ENCODE data around the gene CCDC116. TPM values are rescaled to one million over a fixed set of nuclear protein-coding genes. Genes with fewer than 3 reads are reported as not detected.
A peak's percentile ranks its signal among the peaks of the same experiment; 100 is the strongest.

CCDC116 gene
- total and polyA plus RNA-seq, 10 of the 15 experiments (the other 5 are each of a cell fraction or from before 2014, with no cell fraction given): 0.04 to 0.18 (median 0.04) TPM; not detected in 6

GRCh38 chr22:21590809-21591641 is 41.5 kb upstream of the CCDC116 start:
- ATAC-seq (no peak), DNase-seq (ENCODE audit: low read depth, low spot score) (no peak), FAIRE-seq (no peak)
- Histone ChIP-seq H3K4me3 (no peak overlapping the region), H3K4me2 (ENCODE audit: control insufficient read depth, insufficient read depth) (no peak overlapping the region; the same call in 1 of the 2 replicates), H3K79me2 (ENCODE audit: control insufficient read depth, insufficient read depth, low read length) (peaks cover 63% of the 10 kb centered on the region), H3K27me3 (replicated peaks in 1 of 2; ENCODE audit: control insufficient read depth in 2 of 2, insufficient read depth in 2 of 2, low read length in 1 of 2) (no peaks in the 10 kb centered on the region), H2AFZ (ENCODE audit: control insufficient read depth, low read depth, low read length) (no peak overlapping the region), H3K9me3 (replicated peaks; ENCODE audit: control insufficient read depth, insufficient read depth, low read length) (no peaks in the 10 kb centered on the region), H3K4me1 (ENCODE audit: control insufficient read depth, insufficient read depth, low read length) (peaks cover 24% of the 10 kb centered on the region), H3K27ac (ENCODE audit: control insufficient read depth, insufficient read depth) (peak overlapping the region; percentile 14; the same call in 1 of the 2 replicates), H3K36me3 (ENCODE audit: control insufficient read depth in 2 of 2, insufficient read depth in 2 of 2, low read length in 1 of 2) (peaks cover 26 to 32% of the 10 kb centered on the region in 2 experiments), H4K20me1 (ENCODE audit: control insufficient read depth, insufficient read depth) (peaks cover 15% of the 10 kb centered on the region), H3K9ac (ENCODE audit: control insufficient read depth, insufficient read depth, low read length) (no peak overlapping the region)
- intact Hi-C loops (cut with micrococcal nuclease; ENCODE audit: unreplicated experiment) (no loop called here), in situ Hi-C loops (cut with MboI) (no loop called here)
- WGBS (ENCODE audit: insufficient coverage, insufficient replicate concordance, low lambda C conversion rate, missing lambda C conversion rate): 65% methylated on average over 9 of the region's 9 CpGs
- RAD21 ChIA-PET (ENCODE audit: unreplicated experiment): no interaction called here
- SMC1A ChIA-PET (ENCODE audit: uncharacterized antibody, unreplicated experiment): interaction anchor here (0.9 to 1.0 kb wide), 2 partner anchors 12 to 22 kb away, joined by 3 read pairs; no protein-coding TSS in a partner anchor
- no TSS peak for BruUV-seq (replicated peaks)
- CTCF ChIA-PET: interaction anchor here (0.7 to 1.6 kb wide), 2 partner anchors 38 to 56 kb away, joined by 3 to 5 read pairs; partner anchors contain the start of gene YDJC
- peak; percentile 22; the same call in 1 of the 2 replicates for TF ChIP-seq RELB (IDR thresholded peaks at IDR 0.05; ENCODE audit: low read depth)
- TF ChIP-seq SPI1 (IDR thresholded peaks at IDR 0.05; ENCODE audit: borderline replicate concordance, insufficient read depth, low read depth, low read length): peak; percentile 61; the same call in 1 of the 2 replicates
- TF ChIP-seq MEF2B (IDR thresholded peaks at IDR 0.05; ENCODE audit: partially characterized antibody, poor library complexity, severe bottlenecking): peak; percentile 79
- no peak for TF ChIP-seq ZBTB40 (IDR thresholded peaks at IDR 0.05; ENCODE audit: borderline replicate concordance)
- 0 out of 2 replicates have a peak, but pooled peaks have one; percentile 6 for TF ChIP-seq POLR2A (IDR thresholded peaks at IDR 0.05; ENCODE audit: low read depth, low read length)
- peak; percentile 46; the same call in 1 of the 2 replicates for TF ChIP-seq IKZF1 (conservative IDR thresholded peaks at IDR 0.05)
- POLR2A ChIA-PET: no interaction called here
